Natural killer cell (primary cell): ENCODE measurements around the gene MMRN2. TPM values are rescaled to one million over a fixed set of nuclear protein-coding genes. Genes with fewer than 3 reads are reported as not detected.

Experiments
- ATAC-seq, 3 donors: fragments of 150-1000 bp in 2 of 3; fragments of 200-7000 bp in 1 of 3; cut with Tn5 transposase; 1 replicate in 1 of 3; 2 replicates in 2 of 3; pipeline ENCODE4 v1.10.0; 2021; ENCODE audit warnings: mild to moderate bottlenecking in 2 of 3, moderate library complexity in 2 of 3
- DNase-seq, 2 donors: peaks; one replicate each; pipeline versions ENCODE4 v3.0.0 to v3.0.0-alpha.2; 2013 to 2021; ENCODE audit warnings: mixed read lengths in 1 of 2
- H3K27ac ChIP-seq: one replicate; pipeline ENCODE4 v1.5.1; 2013; ENCODE audit warnings: mild to moderate bottlenecking, low read length
- H3K27me3 ChIP-seq: one replicate; pipeline ENCODE4 v1.6.1; 2013; ENCODE audit warnings: low read length; ENCODE audit not compliant: control insufficient read depth, insufficient read depth
- H3K36me3 ChIP-seq: one replicate; pipeline ENCODE4 v1.6.1; 2013; ENCODE audit warnings: low read length; ENCODE audit not compliant: control insufficient read depth, insufficient read depth
- H3K4me1 ChIP-seq: one replicate; pipeline ENCODE4 v1.6.1; 2013; ENCODE audit warnings: low read length; ENCODE audit not compliant: control insufficient read depth, insufficient read depth
- H3K4me3 ChIP-seq: one replicate; pipeline ENCODE4 v1.5.1; 2013; ENCODE audit warnings: low read length
- H3K9me3 ChIP-seq: one replicate; pipeline ENCODE4 v1.6.1; 2013; ENCODE audit warnings: low read length; ENCODE audit not compliant: control insufficient read depth, insufficient read depth
- H3K27ac Mint-ChIP-seq, 2 donors: one replicate each; pipeline ENCODE4 v1.8.0; 2022; ENCODE audit warnings: mild to moderate bottlenecking in 2 of 2, mixed read lengths in 2 of 2, moderate library complexity in 1 of 2
- H3K27me3 Mint-ChIP-seq, 2 donors: one replicate each; pipeline ENCODE4 v1.8.0; 2022; ENCODE audit warnings: low read depth in 2 of 2, mixed read lengths in 2 of 2
- H3K36me3 Mint-ChIP-seq: one replicate; pipeline ENCODE4 v1.8.0; 2022; ENCODE audit warnings: mixed read lengths
- H3K4me1 Mint-ChIP-seq, 2 donors: one replicate each; pipeline ENCODE4 v1.8.0; 2022; ENCODE audit warnings: mixed read lengths in 2 of 2
- H3K4me3 Mint-ChIP-seq: one replicate; pipeline ENCODE4 v1.8.0; 2022; ENCODE audit warnings: mild to moderate bottlenecking, moderate library complexity, mixed read lengths
- H3K9me3 Mint-ChIP-seq, 2 donors: one replicate each; pipeline ENCODE4 v1.8.0; 2022; ENCODE audit warnings: mixed read lengths in 2 of 2
- CTCF ChIP-seq: fragments of 200-600 bp; IDR thresholded peaks from one replicate; pipeline ENCODE4 v1.8.0; 2022; ENCODE audit warnings: antibody characterized with exemption
- WGBS: methylation state at CpG from one replicate; pipeline ENCODE4 v1.1.7; 2013; ENCODE audit warnings: missing lambda C conversion rate; ENCODE audit not compliant: insufficient coverage; 5-methylcytosine and 5-hydroxymethylcytosine counted together
- intact Hi-C: fragments of 100-400 bp; cut with micrococcal nuclease; formaldehyde crosslinking; loops from one replicate; pipeline ENCODE4 v1.14.2; 2022
- total RNA-seq, 4 donors: library from RNA; stranded (reverse); fragments of 120-200 nt in 1 of 4; gene quantifications; one replicate each; pipeline versions ENCODE4 v1.2.3 to v1.2.4, GENCODE V29; 2013 to 2022

Gene MMRN2
- total RNA-seq, 3 donors from 2014 or later (not counting 1 experiment from before 2014, with no cell fraction given): 1.3 TPM; not detected in 2

GRCh38 chr10:86914734-86915133, 42.7 kb downstream of the MMRN2 start:
- Histone ChIP-seq H3K36me3 (peaks cover 4% of the 10 kb centered on the region), H3K9me3 (no peaks in the 10 kb centered on the region), H3K27ac (no peak overlapping the region), H3K4me1 (no peaks in the 10 kb centered on the region), H3K4me3 (no peak overlapping the region), H3K27me3 (no peaks in the 10 kb centered on the region)
- ATAC-seq (no peak), DNase-seq (no peak)
- Mint-ChIP-seq H3K4me3 (no peak overlapping the region), H3K27me3 (no peaks in the 10 kb centered on the region), H3K4me1 (no peaks in the 10 kb centered on the region), H3K27ac (no peak overlapping the region), H3K36me3 (no peaks in the 10 kb centered on the region), H3K9me3 (no peaks in the 10 kb centered on the region)
- TF ChIP-seq CTCF: no peak
- intact Hi-C loops: no loop called here
- no CpG with 5 or more reads among the region's 1 CpG for WGBS

- intact Hi-C loops: no loop called here
- Mint-ChIP-seq H3K4me3 (no peak overlapping the region), H3K27me3 (no peaks in the 10 kb centered on the region), H3K9me3 (no peaks in the 10 kb centered on the region), H3K36me3 (no peaks in the 10 kb centered on the region), H3K27ac (no peak overlapping the region), H3K4me1 (no peaks in the 10 kb centered on the region)
- DNase-seq (no peak), ATAC-seq (no peak)
- H3K27me3 ChIP-seq: no peaks in the 10 kb centered on the region
- WGBS: 100% methylated on average over 1 of the region's 1 CpG
- H3K4me1 ChIP-seq: no peaks in the 10 kb centered on the region
- H3K27ac ChIP-seq: no peak overlapping the region
- no peak for TF ChIP-seq CTCF
- no peak overlapping the region for H3K4me3 ChIP-seq
- no peaks in the 10 kb centered on the region for H3K9me3 ChIP-seq
- peaks cover 3% of the 10 kb centered on the region for H3K36me3 ChIP-seq
Observed at GRCh38 chr10:86905429-86905828, 52.0 kb downstream of the MMRN2 start.

GRCh38 chr10:86904600-86904999, 52.8 kb downstream of the MMRN2 start:
- no peak for DNase-seq
- intact Hi-C loops: no loop called here
- Histone ChIP-seq H3K4me3 (no peak overlapping the region), H3K4me1 (no peaks in the 10 kb centered on the region), H3K27ac (no peak overlapping the region), H3K36me3 (peaks cover 3% of the 10 kb centered on the region), H3K27me3 (no peaks in the 10 kb centered on the region), H3K9me3 (no peaks in the 10 kb centered on the region)
- Mint-ChIP-seq H3K27me3 (peaks cover 0 to 3% of the 10 kb centered on the region in 2 donors), H3K9me3 (no peaks in the 10 kb centered on the region), H3K4me1 (peaks cover 0 to 4% of the 10 kb centered on the region in 2 donors), H3K27ac (no peak overlapping the region), H3K36me3 (no peaks in the 10 kb centered on the region), H3K4me3 (no peak overlapping the region)
- 100% methylated on average over 1 of the region's 2 CpGs for WGBS
- ATAC-seq: no peak
- TF ChIP-seq CTCF: no peak

- Histone ChIP-seq H3K9me3 (no peaks in the 10 kb centered on the region), H3K4me1 (no peaks in the 10 kb centered on the region), H3K27me3 (no peaks in the 10 kb centered on the region), H3K27ac (no peak overlapping the region), H3K36me3 (peaks cover 3% of the 10 kb centered on the region), H3K4me3 (no peak overlapping the region)
- Mint-ChIP-seq H3K36me3 (no peaks in the 10 kb centered on the region), H3K27ac (no peak overlapping the region), H3K9me3 (no peaks in the 10 kb centered on the region), H3K4me3 (no peak overlapping the region), H3K27me3 (peaks cover 0 to 9% of the 10 kb centered on the region in 2 donors), H3K4me1 (peaks cover 0 to 10% of the 10 kb centered on the region in 2 donors)
- intact Hi-C loops: no loop called here
- WGBS: 88% methylated on average over 2 of the region's 2 CpGs
- ATAC-seq (no peak), DNase-seq (no peak)
- no peak for TF ChIP-seq CTCF
Observed at GRCh38 chr10:86900955-86901354, 56.5 kb downstream of the MMRN2 start.
